HPDE6-E6E7 (cell line): Measurements from ENCODE around the gene PRCP.

ENCODE experiments used
- DNase-seq: peaks from one replicate; pipeline ENCODE4 v3.0.0; 2011; ENCODE audit warnings: missing footprints; ENCODE audit errors: extremely low spot score

PRCP gene

DNA sequence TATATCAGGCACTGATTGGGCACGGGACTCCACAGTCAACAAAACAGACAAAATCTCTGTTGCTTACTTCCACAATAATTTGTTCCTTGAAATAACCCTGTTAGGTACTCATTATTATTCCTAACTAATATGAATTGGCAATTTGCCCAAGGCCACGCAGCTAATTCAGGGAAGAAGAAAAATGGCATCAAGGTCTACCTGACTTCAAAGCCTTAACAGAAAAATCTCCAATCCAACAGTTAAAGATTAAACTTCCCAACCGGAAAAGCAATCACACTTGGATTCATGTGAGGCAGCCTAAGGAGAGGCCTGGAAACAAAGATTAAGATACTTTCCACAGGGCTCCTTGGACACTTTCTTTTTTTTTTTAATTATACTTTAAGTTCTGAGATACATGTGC, 68.9 kb downstream of the PRCP start:
- DNase-seq = no peak

DNA sequence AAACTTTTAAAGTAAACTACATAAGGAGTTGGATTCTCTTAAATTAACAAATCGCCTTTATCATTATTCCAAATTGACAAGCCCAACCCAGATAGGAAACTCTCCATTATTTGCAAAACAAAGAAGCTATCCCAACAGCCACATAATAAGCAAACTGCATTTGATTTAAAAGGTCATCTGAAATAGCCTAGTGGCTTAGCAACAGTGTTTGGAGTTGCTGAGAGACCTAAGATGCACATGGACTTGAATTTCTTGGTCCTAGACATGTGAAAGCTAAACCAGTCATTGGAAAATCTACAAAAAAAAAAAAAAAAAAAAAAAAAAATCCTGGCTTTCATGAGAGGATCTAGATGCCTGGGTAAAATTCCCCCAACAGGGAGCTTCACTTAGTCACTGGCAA, 69.5 kb downstream of the PRCP start:
- DNase-seq = no peak

DNA sequence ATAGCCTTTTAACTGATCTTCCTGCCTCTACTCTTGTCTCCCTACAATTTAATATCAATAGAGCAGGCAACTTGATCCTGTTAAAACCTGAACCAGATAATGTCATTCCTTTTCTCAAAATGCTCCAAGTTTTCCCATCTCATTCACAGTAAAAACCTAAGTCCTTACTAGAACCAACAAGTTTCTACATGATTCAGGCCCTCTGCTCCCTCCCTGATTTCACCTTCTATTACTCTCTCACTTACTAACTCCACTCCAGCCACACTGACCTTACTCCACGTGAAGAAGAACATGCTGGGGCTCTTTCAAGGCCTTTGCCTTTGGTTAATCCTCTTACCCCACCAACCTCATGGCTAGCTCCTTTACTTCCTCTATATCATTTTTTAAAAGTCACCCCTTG, 71.1 kb downstream of the PRCP start:
- no peak for DNase-seq

DNA sequence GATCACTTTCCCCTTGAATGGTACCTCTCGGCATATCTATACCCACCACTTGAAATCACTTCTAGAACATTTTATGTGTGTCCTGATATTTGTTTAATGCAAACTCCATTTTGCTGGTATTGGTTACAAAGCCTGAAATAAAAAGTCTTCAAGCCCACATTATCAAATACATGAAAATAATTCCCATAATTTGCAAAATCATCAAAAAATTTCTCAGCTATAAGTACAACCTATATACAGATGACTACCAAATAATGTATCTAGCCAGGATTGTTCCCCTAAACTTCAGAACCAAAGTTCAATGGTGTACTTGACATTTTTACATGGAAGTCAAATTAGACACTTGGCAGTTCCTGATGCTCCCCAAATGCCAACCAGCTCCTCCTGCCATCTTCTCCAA, 71.8 kb downstream of the PRCP start:
- no peak for DNase-seq

DNA sequence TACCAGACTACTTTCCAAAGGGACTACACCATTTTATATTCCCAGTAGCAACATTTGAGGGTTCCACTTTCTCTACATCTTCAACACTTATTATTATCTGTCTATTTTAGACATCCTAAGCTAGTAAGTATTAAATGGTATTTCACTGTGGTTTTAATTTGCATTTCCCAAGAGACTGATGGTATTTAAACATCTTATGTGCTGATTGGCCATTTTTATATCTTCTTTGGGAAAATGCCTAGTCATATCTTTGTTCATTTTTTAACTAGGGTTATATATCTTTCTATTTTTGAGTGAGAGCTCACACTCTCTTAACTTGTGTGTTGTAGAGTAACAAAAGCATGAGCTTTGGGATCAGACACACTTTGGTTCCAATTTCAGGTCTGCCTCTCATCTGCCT, 73.7 kb downstream of the PRCP start:
- no peak for DNase-seq

DNA sequence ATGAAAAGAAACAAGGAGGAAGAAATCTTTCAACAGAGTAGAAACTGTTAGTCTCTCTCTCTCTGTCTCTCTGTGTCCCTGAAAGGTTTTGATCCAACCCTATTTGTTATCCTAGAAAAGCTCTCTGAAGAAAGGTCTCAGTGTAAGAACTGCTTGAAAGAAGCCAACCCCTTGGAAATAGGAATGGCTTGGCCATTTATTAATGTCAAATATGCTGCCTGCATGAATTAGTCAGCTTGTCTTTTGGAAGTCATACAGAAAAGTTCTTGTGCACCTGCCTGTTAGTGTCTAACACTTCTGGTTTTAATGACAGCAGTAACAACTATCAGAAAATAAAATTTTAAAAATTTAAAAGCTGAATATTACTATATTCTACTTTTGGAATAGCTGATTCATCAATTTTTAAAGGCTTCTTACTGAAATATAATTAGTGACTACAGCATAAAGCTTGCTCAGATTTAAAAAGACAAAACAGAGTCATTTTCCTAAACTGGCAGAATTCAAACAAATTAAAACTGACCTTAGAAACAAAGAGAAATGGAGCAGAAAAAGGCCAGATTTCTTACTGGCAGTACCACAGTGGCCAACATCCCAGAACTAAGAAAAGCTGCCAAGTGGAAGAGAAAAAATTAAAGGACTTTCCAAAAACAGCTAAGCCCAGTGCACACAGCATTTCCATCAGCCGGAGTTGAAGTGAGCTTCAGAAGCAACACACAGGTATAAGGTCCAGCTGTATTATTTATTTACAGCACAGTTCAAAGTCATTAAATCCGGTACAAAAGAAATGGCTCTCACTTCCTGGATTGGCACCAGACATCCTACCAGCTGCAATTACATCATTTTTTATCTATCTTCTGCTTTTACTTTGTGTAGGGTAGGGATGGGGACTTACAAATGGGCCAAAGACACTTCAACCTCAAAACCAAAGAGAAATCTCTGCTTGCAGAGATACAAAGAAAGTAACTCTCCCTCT, 76.3 kb downstream of the PRCP start:
- DNase-seq = no peak

DNA sequence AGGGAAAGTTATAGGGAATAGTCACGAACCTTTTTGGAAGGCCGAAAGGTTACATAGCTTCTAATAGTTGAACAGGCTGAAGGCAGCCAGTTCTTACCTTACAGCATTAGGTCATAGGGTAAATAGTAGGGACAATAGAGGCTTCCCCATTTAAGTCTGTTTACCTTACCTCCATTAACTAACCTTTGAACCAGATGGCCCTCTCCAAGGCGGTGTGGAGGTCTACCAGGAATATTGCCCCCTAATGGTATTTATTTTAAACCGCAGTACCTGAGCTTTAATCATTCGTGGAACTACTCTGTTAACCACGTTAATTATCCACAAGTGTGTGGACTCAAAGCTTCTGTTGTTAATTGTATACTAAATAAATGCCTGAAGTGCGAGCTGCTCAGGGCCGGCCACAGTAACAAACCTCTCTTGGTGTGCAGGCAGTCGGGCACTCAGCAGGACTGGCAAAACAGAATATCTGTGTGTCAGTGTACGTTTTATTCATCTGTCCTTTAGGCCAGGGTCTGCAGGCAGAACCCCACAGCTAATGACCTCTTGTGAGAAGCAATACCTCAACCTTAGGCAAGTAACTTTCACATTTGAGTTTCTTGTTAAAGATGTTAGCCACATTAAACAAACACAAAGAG, 81.7 kb downstream of the PRCP start:
- no peak for DNase-seq

DNA sequence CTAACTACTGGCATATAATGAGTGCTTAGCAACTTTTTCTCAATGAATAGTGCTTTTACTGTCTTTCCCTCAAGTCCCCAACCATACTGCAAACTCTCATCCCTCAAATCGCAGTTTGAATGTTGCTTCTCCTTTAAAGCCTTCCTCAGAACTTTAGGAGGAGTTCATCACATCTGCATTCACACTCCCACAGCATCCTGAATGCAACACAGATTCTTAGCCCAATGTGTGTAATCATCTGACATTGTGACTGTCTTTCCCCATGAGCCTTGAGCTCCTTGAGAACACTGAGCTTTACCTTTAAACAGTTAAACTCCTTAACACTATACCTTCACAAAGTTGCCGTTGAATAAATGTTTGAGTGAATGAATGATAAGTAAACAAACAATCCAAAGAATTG, 84.8 kb downstream of the PRCP start:
- no peak for DNase-seq

DNA sequence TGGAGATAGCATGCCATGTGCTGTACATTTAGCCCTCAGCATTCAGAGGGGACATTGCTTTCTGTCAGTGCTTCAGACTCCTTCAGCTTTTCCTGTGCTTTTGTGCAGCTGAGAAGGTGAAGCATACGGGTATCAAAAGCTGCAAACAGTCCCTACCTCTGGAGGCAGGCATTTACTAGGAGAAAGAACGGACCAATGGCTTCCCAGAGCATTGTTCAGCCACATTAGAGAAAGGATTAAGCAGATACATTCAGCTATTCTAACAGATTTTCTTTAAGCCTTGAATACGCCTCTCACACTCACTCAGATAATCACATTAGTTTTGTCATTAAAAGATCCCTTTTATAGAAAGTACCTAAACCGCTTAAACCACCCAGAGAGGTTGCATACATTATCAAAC, 85.9 kb downstream of the PRCP start:
- no peak for DNase-seq

DNA sequence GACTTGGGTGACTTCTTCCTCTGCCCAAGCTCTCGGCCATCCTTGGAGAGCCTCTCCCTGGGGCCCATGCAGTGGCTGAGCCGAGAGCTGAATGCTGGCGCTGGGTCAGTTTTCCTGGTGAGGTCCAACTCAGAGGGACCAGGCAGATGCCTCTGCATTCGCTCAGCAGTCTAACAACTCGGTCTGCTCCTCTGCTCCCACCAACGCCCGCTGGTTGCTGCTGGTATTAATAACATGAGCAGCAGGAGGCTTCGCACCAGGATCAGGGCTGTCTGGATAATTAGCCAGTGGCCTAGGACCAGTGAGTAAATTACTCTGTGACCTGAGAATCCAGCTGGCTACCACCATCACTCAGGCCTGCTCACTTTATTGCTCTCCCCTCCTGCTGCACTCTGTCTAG, 88.9 kb downstream of the PRCP start:
- no peak for DNase-seq

DNA sequence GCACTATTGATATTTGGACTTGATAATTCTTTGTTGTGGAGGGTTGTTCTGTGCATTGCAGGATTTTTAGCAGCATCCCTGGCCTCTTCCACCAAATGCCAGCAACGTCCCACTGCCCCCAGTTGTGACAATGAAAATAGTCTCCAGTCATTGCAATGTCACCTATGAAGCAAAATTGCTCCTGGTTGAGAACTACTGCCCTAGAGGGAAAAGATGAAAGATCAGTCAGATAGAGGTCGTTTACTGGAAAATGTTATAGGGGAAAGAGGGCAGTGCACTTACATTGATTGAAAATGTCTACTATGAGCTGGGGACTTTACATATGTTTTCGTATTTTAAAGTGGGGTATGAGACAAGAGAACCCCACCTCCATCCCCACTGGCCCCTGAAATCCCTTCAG, 89.5 kb downstream of the PRCP start:
- no peak for DNase-seq

DNA sequence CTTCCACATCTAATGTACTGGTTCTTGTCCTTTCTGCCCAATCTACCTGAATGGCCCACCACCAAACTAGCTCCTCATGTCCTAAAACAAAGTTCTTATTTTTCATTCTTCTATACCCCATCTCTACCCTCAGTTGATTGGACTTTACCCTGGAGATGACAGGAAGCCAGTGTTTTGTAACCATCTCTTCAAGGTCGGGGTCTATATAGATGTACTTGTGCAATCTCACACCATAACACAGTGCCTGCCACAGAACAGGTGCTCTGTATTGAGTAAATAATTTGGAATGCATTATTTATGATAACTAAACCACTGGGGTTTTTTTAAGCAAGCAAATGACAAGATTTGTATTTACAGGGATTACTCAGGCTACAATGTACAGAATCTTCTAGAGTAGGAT, 89.9 kb downstream of the PRCP start:
- no peak for DNase-seq

DNA sequence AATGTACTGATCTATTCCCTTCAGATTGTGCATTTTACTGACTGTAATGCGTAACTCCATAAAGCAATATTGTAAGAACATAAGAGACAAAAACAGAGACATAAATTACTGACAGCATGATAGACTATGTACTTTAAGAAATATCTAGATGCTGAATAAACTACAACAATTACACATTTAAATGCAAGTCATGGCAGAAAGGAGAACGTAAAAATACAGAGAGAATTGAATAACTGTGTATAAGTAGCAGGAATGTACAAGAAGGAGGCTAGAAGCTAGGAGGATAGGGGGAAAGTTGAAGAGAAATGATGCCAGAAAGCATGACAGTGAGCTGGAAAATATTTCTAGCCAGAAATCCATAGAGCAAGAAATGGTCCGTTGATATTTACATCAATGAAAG, 92.6 kb downstream of the PRCP start:
- DNase-seq = no peak

DNA sequence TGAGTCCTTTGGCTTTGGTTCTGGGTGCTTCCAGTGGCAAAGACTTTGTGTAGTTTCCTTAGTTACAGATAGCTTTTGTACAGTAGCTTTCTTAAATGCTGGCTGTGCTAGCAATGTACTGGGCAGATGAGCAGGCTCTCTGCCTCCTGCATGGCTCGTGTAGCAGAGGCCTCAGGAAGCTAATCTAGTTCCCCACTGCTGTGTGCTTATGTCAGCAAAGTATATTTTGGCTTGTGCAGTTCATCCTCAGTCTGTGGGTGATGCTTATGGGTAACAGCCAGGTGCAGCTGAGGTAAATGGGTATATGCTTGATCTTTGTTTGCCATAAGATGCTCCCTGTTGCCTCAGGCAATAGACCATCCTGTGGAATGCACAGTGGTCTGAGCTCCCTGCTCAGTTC, 97.5 kb downstream of the PRCP start:
- no peak for DNase-seq

DNA sequence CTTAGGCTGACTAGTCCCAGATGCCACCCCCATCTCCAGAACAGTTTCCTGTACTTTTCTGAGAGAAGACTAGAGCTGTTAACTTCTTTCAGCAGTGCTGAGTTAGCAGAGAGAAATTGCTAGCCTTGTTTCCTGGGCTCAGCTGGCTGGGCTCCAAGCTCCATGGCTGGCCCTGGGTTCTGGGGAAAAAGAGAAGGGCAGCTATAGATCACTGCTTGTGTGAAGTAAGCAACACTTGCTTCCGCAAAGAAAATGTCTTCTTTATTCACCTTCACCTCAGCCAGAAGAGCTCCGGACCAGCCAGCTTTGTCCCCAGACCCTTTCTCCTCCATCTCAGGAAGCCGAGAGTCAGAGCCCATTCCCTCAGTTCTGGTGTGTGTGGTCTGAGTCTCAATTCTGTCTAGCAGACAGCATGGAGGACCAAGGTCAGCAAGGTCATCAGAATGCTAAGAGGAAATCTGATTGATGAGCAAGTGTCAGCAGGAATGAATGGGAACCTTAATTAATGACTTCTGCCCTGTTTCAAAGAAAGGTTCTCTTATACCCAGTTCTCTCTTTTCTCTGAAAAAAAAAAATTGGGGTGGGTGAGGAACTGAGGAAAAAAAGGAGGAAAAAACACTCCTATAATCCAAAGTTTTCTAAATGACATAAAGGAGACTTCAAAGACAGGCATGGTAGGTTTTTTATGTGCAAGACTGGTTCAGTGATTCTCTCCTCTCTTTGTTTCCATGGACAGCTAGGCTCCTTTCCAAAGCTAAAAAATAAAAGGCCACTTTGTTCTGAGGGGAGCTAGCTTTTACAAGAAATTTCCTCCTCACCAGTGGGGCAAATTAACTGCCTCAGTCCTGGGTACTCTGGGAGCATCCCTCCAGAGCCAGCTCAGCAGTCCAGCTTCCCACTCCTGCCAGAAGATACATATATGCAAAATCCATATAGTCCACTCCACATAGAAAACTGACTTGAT, 103.0 kb downstream of the PRCP start:
- DNase-seq = no peak

DNA sequence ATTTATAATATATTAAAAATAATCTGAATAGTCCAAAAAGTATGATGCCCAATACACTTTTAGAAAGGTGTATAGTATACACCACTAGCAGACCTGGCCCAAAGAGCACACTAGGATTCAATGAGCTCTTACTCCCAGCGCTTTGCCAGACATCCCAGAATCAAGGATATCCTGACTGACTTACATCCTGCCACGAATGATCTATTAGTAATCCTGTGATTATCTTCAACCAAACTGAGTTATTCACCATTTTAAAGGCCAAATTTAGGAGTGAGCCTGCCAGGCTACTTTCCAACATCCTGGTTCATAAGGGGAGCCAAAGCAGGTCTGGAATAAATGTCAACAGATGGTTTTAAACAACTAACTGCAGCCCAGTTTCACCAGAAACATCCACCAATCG, 105.7 kb downstream of the PRCP start:
- DNase-seq = no peak

DNA sequence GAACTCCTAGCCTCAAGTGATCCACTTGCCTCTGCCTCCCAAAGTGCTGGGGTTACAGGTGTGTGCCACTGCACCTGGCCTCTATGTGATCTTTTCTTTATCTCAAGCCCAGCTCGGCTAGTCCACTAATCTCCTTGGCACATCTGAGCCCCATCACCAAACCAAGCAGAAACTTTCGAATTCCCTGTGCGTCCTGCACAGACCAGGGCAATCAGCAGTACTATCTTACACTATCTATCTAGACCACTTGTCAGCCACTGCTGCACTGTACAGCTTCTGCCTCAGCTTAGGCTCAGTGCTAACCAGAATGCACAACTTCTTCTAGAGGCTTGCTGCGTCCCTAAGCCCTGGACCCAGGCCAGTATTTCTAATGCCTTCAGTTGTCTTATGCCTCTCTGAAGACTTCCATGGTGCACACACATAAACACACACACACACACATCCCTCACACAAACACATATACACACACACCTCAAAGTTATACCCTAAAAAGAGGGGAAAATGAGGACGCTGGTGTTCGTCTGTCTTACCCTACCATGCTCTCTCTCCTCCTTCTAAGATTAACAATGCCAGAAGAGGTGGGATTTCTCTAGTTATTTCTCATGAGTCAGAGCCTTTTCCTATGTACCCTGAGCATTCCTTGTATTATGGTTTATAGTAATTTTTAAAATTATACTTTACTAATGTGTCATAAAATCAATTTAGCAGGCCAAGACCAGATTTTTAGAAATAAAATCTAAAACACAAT, 107.2 kb downstream of the PRCP start:
- DNase-seq = no peak

DNA sequence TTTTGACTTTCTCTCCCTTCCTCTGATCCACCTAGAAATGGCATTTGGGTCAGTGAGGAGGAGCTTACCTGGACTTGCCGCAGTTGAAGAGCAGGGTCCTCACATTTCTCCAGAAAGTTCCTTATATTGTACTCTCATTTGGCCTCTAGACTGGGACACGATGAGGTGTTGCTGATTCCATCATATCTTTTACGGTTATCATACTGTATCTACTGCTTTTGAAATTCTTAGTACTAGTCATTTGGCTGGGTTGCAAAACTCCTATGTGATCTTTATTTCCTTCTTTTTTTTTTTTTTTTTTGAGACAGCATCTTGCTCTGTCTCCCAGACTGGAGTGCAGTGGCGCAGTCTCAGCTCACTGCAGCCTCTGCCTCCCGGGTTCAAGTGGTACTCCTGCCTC, 107.9 kb downstream of the PRCP start:
- DNase-seq = no peak

DNA sequence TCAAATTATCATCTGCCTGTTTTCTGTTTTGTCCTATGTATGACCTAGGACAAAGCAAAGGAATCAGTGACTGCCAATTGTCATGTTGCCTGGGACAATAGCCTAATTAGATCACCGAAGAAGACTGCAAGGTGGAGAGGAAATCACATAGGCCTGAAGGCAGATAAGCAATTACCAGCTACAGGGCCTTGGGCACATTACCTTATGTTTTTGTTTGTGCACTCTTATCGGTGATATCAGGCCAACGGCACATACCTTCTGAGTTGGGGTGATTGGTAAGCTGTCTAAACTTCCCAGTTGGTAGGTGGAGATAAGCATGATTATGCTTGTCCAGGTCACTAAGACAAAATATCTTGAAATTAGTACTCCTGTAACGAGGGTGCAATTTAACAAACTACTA, 108.5 kb downstream of the PRCP start:
- DNase-seq = no peak

DNA sequence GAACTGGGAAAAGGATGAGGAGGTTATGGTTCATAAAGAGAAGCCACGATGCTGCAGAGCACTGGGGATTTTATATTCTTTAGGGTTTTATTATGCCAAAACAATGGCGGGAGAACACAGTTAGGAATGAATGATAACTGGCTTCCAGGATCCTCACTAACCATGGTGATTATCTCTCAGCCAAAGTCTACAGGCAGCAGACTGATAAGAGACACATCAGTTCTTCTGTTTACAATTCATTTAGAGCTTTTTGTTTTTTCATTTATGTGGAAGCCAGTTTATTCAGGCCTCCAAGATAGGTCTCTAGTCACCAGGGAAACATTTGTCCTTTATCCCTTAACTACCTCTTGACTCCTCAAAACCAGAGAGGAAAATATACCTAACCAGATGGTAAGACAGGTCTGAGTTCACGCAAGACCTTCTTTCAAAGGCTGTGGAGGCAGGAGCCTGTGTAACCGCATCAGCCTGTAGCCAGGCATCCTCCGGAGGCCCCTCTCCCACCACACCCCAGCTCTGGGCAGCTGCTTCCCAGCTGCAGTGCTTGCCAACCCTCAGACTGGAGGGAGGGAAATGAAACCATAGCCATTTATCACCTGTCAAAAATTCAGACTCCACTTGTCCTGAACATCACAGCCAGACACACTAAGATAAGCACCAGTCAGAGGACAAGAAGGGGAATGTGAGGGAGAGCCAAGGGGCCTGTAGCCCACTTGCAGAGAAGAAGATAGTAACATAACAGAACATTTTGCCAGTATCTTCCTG, 109.3 kb downstream of the PRCP start:
- no peak for DNase-seq

DNA sequence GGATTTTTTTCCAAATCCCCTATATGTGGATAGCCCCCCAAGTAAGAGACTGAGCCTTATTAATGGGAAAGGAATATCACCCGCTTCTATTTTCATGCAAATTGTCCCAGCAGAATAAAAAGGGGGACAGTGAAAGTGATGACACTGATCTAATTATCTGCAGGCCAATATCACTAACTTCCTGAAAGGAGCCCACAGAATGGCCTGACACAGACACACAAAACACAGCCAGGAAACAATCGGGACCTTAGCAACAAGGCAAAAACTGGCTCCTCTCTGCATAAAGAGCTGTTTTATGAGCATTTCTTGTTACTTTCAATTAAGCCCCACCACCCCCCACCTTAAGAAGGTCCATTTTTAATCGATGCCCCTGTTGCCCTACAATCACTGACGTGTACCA, 112.2 kb downstream of the PRCP start:
- DNase-seq = no peak
